ENCODE measurements around the gene PCDHGA9.

DNA sequence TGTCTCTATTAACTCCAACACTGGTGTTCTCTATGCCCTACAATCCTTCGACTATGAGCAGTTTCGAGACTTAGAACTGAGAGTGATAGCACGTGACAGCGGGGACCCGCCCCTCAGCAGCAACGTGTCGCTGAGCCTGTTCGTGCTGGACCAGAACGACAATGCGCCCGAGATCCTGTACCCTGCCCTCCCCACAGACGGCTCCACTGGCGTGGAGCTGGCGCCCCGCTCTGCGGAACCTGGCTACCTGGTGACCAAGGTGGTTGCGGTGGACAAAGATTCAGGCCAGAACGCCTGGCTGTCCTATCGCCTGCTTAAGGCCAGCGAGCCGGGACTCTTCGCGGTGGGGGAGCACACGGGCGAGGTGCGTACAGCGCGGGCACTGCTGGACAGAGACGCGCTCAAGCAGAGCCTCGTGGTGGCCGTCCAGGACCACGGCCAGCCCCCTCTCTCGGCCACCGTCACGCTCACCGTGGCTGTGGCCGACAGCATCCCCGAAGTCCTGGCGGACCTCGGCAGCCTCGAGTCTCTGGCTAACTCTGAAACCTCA is 20.2 kb downstream of the PCDHGA9 start:
- TF ChIP-seq, protein P1, sequence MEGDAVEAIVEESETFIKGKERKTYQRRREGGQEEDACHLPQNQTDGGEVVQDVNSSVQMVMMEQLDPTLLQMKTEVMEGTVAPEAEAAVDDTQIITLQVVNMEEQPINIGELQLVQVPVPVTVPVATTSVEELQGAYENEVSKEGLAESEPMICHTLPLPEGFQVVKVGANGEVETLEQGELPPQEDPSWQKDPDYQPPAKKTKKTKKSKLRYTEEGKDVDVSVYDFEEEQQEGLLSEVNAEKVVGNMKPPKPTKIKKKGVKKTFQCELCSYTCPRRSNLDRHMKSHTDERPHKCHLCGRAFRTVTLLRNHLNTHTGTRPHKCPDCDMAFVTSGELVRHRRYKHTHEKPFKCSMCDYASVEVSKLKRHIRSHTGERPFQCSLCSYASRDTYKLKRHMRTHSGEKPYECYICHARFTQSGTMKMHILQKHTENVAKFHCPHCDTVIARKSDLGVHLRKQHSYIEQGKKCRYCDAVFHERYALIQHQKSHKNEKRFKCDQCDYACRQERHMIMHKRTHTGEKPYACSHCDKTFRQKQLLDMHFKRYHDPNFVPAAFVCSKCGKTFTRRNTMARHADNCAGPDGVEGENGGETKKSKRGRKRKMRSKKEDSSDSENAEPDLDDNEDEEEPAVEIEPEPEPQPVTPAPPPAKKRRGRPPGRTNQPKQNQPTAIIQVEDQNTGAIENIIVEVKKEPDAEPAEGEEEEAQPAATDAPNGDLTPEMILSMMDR (IDR thresholded peaks at IDR 0.05; ENCODE audit: low read depth, low read length), result no peak
- TF ChIP-seq EZH2phosphoT487 (IDR thresholded peaks at IDR 0.05; ENCODE audit: low read depth), result no peak

Data from OCI-LY3 (cell line).